Chondrocyte (in vitro differentiated cells): ENCODE measurements around the gene FOS. TPM values are rescaled to one million over a fixed set of nuclear protein-coding genes. Genes with fewer than 3 reads are reported as not detected.

ENCODE experiments used
- DNase-seq: peaks from one replicate; pipeline ENCODE4 v3.0.0; 2021; ENCODE audit warnings: mixed read lengths, low spot score
- H3K27ac Mint-ChIP-seq: one replicate; pipeline ENCODE4 v1.8.0; 2021; ENCODE audit warnings: mild to moderate bottlenecking, moderate library complexity, mixed read lengths; ENCODE audit not compliant: unreplicated experiment
- H3K27me3 Mint-ChIP-seq: 2 replicates; pipeline ENCODE4 v1.8.0; 2021; ENCODE audit warnings: low read depth, mixed read lengths
- H3K36me3 Mint-ChIP-seq: 2 replicates; pipeline ENCODE4 v1.8.0; 2021; ENCODE audit warnings: low read depth, mixed read lengths
- H3K4me1 Mint-ChIP-seq: 2 replicates; pipeline ENCODE4 v1.8.0; 2021; ENCODE audit warnings: low read depth, mild to moderate bottlenecking, mixed read lengths
- H3K4me3 Mint-ChIP-seq: one replicate; pipeline ENCODE4 v1.8.0; 2021; ENCODE audit warnings: mild to moderate bottlenecking, moderate library complexity, mixed read lengths; ENCODE audit not compliant: unreplicated experiment
- H3K9me3 Mint-ChIP-seq: 2 replicates; pipeline ENCODE4 v1.8.0; 2021; ENCODE audit warnings: low read depth, mixed read lengths
- total RNA-seq: library from RNA; stranded (reverse); gene quantifications from 3 replicates; pipeline ENCODE4 v1.2.1, GENCODE V29; 2021
- TF ChIP-seq, protein P1 (sequence below): fragments of 200-600 bp; sonication (generic); IDR thresholded peaks from 2 replicates; pipeline ENCODE4 v1.5.0; 2021; ENCODE audit warnings: antibody characterized with exemption, mild to moderate bottlenecking, moderate library complexity

FOS gene
- total RNA-seq, 1 donor from 2014 or later, result 152 TPM

DNA sequence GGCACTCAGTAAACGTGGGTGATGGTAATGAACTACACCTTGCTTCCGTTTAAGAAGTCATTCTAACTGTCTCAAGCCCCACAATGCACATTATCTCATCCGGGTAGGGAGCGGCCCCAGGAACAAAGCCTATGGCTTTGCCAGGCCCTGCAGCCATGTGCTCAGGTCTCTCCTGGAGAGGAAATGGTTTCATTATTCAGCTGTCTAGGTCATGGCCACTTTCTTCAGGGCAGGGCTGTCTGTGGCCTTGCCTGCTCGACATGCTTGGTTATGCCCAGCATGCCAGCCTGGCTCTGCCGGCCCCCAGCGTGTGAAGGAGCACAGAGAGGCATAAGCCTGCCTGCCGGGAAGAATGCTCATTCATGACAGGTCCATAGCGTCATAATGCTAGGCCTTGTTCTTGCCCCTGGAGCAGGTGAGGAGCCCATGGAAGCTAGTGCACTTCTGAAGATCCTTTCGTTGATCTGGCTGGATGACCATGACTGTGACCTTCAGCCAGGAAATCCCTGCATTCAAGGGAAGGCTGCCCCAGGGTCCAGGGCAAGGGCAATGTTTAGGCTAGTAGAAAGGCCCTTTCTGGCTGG, 26.3 kb upstream of the FOS start:
- H3K27ac Mint-ChIP-seq, result no peak overlapping the region

GRCh38 chr14:75254381-75254822, 24.2 kb upstream of the FOS start:
- DNase-seq, result no peak
- H3K36me3 Mint-ChIP-seq, result no peaks in the 10 kb centered on the region
- H3K4me3 Mint-ChIP-seq, result no peak overlapping the region
- H3K27me3 Mint-ChIP-seq, result no peaks in the 10 kb centered on the region
- peaks cover 35% of the 10 kb centered on the region for H3K4me1 Mint-ChIP-seq
- TF ChIP-seq, protein P1, sequence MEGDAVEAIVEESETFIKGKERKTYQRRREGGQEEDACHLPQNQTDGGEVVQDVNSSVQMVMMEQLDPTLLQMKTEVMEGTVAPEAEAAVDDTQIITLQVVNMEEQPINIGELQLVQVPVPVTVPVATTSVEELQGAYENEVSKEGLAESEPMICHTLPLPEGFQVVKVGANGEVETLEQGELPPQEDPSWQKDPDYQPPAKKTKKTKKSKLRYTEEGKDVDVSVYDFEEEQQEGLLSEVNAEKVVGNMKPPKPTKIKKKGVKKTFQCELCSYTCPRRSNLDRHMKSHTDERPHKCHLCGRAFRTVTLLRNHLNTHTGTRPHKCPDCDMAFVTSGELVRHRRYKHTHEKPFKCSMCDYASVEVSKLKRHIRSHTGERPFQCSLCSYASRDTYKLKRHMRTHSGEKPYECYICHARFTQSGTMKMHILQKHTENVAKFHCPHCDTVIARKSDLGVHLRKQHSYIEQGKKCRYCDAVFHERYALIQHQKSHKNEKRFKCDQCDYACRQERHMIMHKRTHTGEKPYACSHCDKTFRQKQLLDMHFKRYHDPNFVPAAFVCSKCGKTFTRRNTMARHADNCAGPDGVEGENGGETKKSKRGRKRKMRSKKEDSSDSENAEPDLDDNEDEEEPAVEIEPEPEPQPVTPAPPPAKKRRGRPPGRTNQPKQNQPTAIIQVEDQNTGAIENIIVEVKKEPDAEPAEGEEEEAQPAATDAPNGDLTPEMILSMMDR, result no peak
- no peaks in the 10 kb centered on the region for H3K9me3 Mint-ChIP-seq
- peak overlapping the region; percentile 88 for H3K27ac Mint-ChIP-seq

More for the DNA sequence above, 26.3 kb upstream of the FOS start:
- no peak overlapping the region for H3K4me3 Mint-ChIP-seq
- H3K9me3 Mint-ChIP-seq, result no peaks in the 10 kb centered on the region
- H3K4me1 Mint-ChIP-seq, result peaks cover 21% of the 10 kb centered on the region
- no peak for DNase-seq
- TF ChIP-seq, protein P1, result no peak
- H3K36me3 Mint-ChIP-seq, result no peaks in the 10 kb centered on the region
- H3K27me3 Mint-ChIP-seq, result no peaks in the 10 kb centered on the region

DNA sequence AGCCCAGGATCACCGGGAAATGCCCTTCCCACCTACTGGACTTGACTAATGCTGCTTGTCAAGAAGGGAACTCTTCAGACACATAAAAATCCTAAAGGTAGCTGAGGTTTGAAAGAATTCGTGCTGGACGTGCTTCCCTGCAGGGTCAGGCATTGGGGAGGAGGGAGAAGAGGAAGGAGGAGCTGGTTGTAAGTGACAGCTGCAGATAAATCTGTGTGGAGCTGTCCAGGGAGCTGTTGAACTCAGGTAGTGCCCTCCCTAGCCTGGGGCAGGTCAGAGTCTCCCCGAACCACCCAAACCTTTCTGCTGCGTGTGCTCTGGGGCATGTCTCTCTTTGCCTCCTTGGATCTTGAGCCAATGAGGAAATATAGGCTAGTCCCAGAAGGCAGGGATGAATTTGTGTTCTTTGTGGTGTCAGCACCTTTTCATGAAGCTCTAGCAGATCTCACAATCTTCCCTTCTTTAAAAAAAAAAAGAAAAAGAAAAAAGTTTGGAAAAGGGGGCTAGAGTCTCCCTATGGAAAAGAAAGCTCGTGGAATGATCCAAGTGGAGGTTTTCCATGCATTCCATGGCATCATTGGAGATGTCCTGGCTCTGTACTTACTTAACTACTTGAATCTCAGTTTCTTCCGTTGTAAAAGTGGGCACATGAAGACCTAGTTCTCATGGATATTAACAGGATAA, 23.6 kb upstream of the FOS start:
- H3K4me3 Mint-ChIP-seq, result no peak overlapping the region
- H3K4me1 Mint-ChIP-seq, result peaks cover 41% of the 10 kb centered on the region
- no peaks in the 10 kb centered on the region for H3K36me3 Mint-ChIP-seq
- no peaks in the 10 kb centered on the region for H3K9me3 Mint-ChIP-seq
- TF ChIP-seq, protein P1, result no peak
- H3K27me3 Mint-ChIP-seq, result no peaks in the 10 kb centered on the region
- peak overlapping the region; percentile 88 for H3K27ac Mint-ChIP-seq
- DNase-seq, result no peak

DNA sequence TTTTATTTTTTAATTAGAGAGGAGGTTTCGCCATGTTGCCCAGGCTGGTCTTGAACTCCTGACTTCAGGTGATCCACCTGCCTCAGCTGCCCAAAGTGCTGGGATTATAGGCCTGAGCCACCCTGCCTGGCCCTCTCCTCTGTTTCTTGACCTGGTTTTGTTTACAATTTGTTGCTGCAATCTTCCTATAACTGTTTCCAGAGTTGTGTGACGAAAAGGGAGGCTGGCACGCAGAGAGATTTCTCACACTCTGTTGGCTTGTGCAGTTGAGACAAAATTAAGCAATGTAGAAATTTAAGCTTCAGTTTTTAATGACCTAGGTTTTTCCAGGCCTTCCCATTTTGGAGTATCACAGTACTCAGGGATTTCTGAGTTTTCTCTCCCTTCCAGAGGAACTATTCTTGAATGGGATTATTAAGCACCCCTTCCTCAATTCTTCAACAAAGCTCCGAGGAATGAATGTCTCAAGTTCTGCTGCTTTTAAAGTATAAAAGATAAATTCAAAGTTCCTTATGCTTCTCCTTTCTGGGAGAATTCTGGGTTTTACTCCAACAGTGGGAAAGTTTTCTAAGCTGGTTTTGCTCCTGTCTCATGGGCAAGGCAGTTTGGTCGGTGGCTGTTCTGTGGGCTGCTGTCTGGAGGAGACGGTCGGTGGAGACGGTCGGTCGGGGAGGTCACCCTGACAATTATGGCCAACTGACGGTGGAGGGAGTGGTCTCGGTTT, 20.4 kb upstream of the FOS start:
- no peak for DNase-seq
- H3K4me3 Mint-ChIP-seq, result peak overlapping the region; percentile 87
- no peaks in the 10 kb centered on the region for H3K27me3 Mint-ChIP-seq
- H3K27ac Mint-ChIP-seq, result peak overlapping the region; percentile 100
- H3K36me3 Mint-ChIP-seq, result no peaks in the 10 kb centered on the region
- TF ChIP-seq, protein P1, result no peak
- no peaks in the 10 kb centered on the region for H3K9me3 Mint-ChIP-seq
- peaks cover 45% of the 10 kb centered on the region for H3K4me1 Mint-ChIP-seq

DNA sequence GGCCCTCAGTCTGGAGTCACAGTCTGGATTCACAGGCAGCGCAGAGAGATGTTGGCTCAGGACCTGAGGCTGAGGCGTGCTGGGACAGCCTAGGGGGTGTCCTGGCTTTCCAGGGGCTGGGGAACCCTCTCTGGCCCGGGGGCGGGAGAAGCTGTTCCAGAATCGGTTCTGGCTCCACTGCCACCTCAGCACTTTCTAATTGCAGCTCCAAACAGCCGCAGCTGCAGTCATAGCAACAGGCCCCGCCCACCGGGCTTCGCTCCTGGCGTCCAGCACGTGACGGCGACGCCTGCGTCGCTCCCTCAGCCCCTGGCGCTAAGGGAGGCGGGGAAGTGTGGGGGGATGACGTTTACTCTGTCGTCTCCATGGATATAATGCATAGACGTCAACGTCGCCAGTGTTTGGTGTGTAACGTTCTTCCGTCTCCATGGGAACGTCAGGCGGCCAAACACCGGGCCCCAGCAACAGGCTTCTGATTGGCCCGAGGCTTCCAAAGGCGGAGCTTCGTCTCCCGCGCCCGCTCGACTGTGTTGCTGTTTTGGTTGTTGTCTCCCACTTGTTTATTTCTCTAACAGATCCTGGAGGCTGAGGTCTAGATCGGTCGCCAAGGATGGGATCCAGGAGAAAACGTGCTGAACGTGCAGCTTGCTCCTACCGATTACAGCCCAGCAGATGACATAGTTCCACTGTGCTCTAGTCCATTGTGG, 19.7 kb upstream of the FOS start:
- Mint-ChIP-seq H3K4me1 (peaks cover 44% of the 10 kb centered on the region), H3K27me3 (no peaks in the 10 kb centered on the region), H3K9me3 (no peaks in the 10 kb centered on the region), H3K27ac (peak overlapping the region; percentile 100), H3K4me3 (peak overlapping the region; percentile 87), H3K36me3 (no peaks in the 10 kb centered on the region)
- peak; percentile 99 for DNase-seq
- TF ChIP-seq, protein P1, result no peak
